Suppressor macrophage (primary cell): Measurements from ENCODE around the gene SDK1.

ENCODE experiments used
- DNase-seq, 4 experiments: peaks; one replicate each; pipeline ENCODE4 v3.0.0-alpha.2; 2020 to 2022

The SDK1 gene

DNA sequence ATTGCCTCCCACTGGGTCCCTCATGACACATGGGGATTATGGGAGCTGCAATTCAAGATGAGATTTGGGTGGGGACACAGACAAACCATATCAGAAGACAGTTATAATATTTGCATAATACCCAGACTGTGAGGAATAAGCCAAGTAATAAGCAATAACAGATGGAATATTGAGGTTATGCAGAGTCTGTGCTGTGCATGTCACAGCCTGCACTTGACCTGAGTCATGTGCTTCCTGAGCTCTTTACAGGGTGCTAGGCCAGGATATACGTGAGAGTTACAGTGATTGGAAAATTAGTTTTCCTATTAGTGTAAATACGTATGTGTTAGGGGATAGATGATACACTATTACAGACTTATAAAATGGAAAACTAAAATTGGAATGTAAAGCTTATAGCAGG is 288.7 kb downstream of the SDK1 start:
- DNase-seq: no peak

- no peak for DNase-seq
Observed at GRCh38 chr7:3591219-3591618, 290.2 kb downstream of the SDK1 start.

GRCh38 chr7:3591944-3592343 is 290.9 kb downstream of the SDK1 start:
- DNase-seq: no peak

- no peak for DNase-seq
Observed at GRCh38 chr7:3592401-3593134, 291.5 kb downstream of the SDK1 start.

DNA sequence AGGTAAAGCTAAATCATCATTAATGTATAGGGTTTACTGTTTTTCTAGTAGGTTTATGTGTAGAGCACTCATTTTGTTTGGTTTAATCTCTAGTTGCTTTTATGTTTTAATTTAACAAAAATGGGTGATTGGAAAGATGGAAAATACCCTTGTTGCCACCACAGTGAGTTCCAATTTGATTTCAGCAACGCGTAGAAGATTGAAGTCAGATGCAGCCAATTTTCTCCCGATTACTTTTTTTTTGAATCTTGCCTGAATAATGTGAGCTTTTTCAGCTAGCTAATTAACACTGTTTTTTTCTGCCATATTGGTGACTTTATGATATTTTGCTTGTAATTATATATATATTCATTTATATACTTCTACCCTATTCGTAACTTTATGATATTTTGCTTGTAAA is 293.8 kb downstream of the SDK1 start:
- DNase-seq: no peak

DNA sequence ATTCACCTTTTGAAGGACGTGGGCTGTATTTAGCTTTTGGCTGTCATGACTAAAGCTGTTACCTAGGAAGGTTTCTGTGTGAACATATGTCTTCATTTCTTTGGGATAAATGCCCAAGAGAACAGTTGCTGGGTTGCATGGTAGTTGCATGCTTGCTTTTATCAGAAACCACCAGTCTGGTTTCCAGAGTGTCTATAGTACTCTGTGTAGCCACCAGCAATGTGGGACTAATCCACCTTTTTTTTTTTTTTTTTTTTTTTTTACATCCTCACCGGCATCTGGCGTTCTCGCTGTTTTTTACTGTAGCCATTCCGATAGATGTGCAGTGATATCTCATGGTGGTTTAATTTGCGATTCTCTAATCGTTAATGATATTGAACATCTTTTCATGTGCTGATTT is 297.8 kb downstream of the SDK1 start:
- no peak for DNase-seq

DNA sequence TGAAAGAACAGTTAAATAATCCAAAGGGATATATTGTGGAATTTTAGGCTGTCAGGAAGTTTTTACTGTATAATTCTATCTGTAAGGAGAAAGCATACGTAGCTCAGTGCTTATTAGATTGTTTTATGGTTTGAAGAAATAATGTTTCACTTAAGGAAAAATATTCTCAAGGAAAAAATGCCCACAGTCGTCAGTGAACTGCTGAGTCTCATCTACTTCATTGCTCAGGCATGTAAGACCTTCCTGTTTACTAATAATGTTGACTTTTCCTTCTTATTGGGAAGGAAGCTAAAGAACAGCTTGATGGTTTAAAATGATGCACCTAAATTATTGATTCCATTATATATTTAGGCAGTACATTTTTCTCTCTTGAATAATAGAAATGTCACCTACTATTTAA is 304.2 kb downstream of the SDK1 start:
- no peak for DNase-seq

- no peak for DNase-seq
Observed at GRCh38 chr7:3606436-3606835, 305.4 kb downstream of the SDK1 start.

GRCh38 chr7:3607847-3608246 is 306.8 kb downstream of the SDK1 start:
- no peak for DNase-seq

DNA sequence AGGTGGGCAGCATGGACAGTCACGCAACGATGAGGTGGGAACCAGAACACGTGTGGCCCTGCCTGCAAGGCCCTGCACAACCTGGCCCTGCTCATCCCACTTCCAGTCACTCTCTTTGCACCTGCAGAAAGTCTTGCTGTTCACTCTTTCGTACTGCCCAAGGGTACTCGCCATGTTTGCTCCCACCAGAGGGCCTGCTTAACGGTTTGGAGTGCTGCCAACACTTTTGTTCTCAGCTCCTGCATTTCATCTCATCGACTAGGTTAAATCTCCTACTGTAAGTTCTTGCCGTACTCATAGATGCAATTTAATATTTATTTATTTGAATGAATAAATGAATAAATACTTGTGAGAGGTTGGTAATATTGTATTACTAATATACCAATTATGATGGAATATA is 315.3 kb downstream of the SDK1 start:
- no peak for DNase-seq

DNA sequence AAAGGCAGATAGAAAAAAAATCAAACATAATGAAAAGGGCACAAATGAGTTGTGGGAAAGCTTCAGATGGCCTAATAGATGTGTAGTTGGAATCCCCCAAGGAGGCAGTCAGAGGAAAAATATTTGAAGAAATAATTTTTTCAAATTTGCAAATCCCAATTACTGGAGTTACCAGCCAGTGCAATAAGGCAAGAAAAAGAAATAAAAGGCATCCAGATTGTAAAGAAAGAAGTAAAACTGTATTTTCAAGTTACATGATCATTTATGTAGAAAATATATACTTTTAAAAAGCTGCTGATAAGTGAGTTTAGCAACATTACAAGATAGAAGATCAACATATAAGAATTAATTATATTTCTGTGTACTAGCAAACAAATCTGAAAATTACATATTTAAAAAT is 329.0 kb downstream of the SDK1 start:
- no peak for DNase-seq

DNA sequence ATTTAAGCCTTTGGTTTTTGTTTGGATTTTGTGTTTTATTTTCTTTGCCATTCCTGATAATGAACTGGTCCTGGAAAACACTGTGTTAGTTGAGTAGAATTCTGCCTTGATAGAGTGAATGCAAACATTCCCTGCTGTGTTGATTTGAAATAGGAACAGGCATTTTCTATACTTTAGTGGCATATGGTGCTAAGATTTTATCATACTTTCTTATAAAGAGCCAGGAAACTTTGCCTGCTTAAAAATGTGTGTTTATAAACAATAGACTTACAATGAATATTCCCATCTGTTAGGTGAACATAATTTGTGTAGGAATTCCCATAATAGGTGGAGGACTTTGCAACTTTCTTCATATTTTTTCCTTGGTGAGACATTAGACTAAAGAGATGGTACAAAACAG is 333.3 kb downstream of the SDK1 start:
- no peak for DNase-seq

DNA sequence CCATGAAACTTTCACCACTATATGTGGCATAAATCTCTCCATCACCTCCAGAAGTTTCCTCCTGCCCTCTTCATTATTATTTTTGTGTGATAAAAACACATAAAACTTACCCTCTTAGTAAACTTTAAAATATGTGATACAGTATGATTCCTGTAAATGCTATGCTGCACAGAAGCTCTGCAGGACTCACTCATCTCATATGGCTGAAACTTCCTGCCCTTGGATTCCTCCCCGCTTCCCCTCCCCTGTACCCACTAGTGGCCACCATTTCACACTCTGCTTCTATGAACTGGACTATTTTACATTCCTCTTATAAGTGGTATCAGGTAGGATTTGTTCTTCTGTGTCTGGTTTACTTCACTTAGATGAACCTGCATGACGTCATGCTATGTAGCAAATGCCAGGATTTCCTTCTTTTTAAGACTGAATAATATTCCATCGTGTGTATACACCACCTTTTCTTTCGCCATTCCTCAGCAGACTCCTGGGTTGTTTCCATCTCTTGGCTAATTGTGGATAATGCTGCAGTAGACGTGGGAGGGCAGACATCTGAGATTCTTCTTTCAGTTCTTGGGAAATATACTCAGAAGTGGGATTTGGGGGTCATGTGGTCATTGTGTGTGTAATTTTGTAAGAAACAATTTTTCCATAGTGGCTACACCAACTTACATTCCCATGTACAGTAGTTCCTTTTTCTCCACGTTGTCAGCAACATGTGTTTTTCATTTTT is 335.2 kb downstream of the SDK1 start:
- no peak for DNase-seq

GRCh38 chr7:3639253-3639652 is 338.2 kb downstream of the SDK1 start:
- no peak for DNase-seq

DNA sequence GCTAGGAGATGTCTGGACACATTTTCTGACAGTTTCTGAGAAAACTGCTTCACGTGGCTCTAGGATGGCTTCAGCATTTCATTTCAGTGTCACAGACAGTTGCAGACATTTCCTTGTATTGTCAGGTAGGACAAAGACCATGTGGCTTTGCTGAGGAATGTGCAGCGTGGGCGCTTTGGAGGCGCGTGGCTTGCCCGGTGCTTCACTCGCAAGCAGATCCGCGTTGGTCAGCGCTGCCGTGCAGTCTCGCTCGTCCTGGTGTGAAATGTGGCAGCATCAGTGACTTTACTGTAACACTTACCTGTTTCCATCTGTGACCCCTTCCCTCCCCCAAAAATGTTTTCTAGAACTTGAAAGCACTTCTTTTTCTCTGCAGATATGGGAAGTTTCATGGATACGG is 340.5 kb downstream of the SDK1 start:
- DNase-seq: no peak

GRCh38 chr7:3643091-3643490 is 342.0 kb downstream of the SDK1 start:
- DNase-seq: no peak

- no peak for DNase-seq
Observed at GRCh38 chr7:3648276-3648675, 347.2 kb downstream of the SDK1 start.

DNA sequence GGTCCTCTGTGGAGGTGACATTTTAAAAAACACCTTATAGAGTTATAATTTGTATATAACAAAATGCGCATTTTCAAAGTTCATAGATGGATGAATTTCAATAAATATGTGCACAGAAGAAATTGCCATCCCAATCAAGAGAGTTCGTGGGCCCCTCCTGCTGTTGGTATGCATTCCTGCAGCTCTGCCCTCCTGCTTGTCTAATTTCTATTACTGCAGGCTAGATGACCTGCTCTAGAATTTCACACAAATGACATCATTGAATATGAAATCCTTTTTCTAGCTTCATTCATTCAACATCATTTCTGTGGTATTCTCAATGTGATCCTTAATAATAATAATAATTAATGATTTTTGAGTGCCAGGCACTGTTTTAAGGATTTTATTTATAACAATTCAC is 348.2 kb downstream of the SDK1 start:
- no peak for DNase-seq

DNA sequence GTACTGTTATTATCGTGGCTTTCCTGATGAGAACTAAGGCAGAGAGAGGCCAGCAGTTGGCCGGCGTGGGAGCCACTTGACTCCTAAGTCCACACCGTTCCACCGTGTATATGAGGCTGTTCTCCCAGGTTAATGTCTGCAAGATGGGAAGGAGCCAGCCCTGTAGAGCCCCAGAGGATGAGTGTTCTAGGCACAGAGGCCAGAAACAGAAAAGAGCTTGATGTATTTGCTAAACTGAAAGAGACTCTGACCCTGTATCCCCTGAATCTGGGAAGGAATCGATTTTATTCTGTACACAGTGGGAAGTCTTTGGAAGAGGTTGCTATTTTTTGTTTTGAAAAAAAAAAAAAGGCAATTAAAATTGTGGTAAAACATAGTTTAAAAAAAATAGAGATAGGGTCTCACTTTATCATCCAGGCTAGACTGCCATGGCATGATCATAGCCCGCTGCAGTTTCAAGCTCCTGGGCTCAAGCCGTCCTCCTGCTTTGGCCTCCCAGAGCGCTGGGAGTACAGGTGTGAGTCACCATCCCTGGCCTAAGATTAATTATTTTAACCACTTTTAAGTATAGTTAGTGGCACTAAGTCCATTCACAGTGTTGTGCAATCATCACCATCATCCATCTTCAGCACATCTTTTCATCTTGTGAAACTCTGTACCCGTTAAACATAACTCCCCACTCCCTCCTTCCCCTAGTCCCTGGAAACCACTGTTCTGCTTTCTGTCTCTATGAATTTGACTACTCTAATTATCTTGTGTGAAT is 348.8 kb downstream of the SDK1 start:
- no peak for DNase-seq

DNA sequence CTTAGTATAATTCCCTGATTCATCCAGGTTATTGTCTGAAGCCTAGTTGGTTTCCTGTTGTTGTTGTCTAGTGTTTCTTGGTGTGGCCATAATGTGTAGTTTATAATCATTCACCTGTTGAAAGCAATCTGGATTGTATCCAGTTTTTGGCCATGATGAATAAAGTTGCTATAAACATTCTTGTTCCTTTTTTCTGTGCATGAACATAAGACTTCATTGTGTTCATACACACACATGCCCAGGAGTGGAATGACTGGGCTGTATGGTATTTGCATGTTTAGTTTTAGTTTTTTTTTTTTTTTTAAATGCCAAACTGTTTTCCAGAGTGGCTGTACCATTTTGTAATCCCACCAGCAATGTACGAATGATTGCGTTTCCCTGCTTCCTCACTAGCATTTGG is 349.8 kb downstream of the SDK1 start:
- no peak for DNase-seq

DNA sequence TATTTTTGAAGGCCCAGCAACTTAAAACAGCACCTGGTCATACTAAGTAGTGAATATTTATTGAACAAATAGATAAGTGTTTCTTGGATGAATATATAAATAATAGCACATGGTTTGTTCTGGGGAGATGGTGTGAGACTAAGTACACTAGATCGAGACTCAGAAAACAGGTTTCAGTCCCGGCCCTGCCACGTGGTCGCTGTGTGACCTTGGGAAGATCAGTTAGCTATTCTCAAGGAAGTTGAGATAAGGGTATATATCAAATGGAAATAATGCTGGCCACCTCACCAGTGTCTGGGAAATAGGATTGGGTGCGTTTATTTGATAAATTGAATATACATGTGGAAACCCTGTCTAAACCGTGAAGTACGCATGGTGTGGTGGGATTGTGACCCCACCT is 354.6 kb downstream of the SDK1 start:
- DNase-seq: no peak

DNA sequence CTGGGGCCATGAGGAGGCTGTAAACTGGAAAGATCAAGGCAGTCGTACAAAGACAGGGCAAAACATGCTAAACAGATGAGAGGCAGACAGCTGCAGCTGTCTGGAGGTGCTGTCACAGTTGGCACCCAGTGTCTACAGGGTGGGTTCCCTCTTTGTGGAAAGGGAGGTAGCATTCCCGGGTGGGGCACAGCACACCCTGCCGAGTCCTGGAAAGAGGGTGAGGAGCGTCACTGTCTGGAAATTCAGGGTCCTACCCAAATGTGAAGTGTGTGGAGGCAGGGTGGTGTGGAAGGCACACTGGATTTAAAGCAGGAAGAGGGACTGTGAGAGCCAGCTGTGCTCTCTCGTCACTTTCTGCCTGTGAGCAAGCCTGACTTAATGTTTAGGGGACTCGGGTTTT is 356.2 kb downstream of the SDK1 start:
- DNase-seq: no peak

DNA sequence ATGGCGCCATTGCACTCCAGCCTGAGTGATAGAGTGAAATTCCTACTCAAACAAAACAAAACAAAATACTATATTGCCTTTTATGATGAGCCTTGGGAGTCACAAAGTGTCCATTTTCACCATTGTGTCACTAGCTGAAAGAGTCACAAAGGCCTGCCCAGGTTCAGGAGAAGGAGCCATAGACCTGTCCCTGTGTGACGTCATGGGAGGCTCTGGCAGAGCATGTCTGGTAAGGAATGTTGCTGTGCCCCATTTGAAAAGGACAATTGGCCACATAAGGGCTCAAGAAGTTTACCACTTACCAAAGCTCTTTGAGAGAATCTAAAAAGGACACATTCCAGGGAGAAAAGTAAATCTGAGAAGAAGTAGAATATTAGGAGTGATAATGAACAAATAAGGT is 367.7 kb downstream of the SDK1 start:
- no peak for DNase-seq

- DNase-seq: peak in 3 of 4 experiments; percentile 4 to 9 (median 5)
Observed at GRCh38 chr7:3670898-3671297, 369.8 kb downstream of the SDK1 start.
